Measurements from ENCODE around the gene HMCN1.

- TF ChIP-seq CTCF (conservative IDR thresholded peaks at IDR 0.05) (no peak), EZH2 (IDR thresholded peaks at IDR 0.05; ENCODE audit: low read depth) (no peak)
These were observed 365.3 kb downstream of the HMCN1 start for GRCh38 chr1:186099336-186100104.
